ENCODE data around the gene LACRT.

LACRT gene

DNA sequence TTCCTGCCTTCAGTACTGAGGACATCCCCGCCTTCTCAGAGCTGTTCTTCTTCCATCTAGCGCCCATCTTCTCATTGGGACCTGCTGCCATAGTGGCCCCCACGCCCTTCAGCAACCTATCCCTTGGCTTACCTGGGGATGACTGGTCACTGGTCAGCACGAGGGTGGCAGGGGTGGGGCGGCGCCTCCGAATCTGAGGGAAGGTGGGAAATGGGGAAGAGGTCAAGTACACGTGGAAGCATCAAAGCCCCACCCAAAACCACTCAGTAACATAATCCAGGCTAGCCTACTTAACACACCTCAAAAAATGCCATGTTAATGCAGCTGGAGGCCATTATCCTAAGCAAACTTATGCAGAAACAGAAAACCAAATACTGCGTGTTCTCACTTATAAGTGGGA lies 50.6 kb downstream of the LACRT start:
- no peak overlapping the region for H3K27ac Mint-ChIP-seq
- H3K36me3 Mint-ChIP-seq (ENCODE audit: low read depth): no peaks in the 10 kb centered on the region
- no peak overlapping the region for H3K4me3 Mint-ChIP-seq
- peaks cover 9% of the 10 kb centered on the region for H3K4me1 Mint-ChIP-seq (ENCODE audit: low read depth)
- DNase-seq (ENCODE audit: low spot score): no peak
- peaks cover 50% of the 10 kb centered on the region for H3K27me3 Mint-ChIP-seq (ENCODE audit: low read depth)
- no peaks in the 10 kb centered on the region for H3K9me3 Mint-ChIP-seq

DNA sequence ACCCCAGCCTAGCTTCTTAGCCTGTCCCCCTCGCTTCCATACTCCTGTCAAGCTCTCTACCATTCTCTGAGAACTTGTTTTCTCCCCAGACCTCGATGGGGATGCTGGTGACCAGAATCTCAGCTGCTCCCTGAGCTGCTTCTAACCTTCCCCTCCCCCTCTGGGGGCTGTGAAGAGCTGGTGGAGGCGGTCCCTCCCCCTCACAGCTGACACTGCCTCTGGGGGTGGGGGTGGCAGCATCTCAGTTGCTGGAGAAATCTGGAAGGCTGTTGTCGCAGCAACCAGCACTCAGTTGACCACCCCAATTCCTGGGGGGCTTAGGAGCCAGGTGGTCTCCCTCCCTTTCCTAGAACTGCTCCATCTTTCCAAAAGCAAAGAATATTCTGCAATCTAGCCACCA lies 51.0 kb downstream of the LACRT start:
- peaks cover 5% of the 10 kb centered on the region for H3K4me1 Mint-ChIP-seq (ENCODE audit: low read depth)
- H3K9me3 Mint-ChIP-seq: no peaks in the 10 kb centered on the region
- H3K4me3 Mint-ChIP-seq: no peak overlapping the region
- peaks cover 46% of the 10 kb centered on the region for H3K27me3 Mint-ChIP-seq (ENCODE audit: low read depth)
- no peak overlapping the region for H3K27ac Mint-ChIP-seq
- no peak for DNase-seq (ENCODE audit: low spot score)
- no peaks in the 10 kb centered on the region for H3K36me3 Mint-ChIP-seq (ENCODE audit: low read depth)

DNA sequence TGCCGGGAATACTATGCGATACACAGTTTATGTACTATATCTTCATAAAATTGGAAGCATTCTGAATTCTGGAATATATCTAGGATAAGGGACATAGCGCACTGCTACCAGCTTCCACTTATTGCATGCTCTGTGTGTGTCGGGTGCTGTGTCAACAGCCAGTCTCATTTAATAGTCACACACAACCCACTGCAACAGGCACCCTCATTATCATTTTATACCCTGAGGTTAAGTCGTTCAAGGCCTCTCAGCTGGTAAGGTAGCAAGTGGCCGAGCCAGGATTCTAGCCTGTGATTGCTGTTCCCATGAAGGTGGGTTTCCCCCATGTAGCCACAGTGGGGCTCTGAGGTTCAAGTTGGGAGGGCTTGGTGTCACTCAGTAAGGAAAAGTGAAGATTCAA lies 53.3 kb downstream of the LACRT start:
- Mint-ChIP-seq H3K27ac (no peak overlapping the region), H3K4me3 (no peak overlapping the region), H3K27me3 (ENCODE audit: low read depth) (peaks cover 27% of the 10 kb centered on the region), H3K9me3 (no peaks in the 10 kb centered on the region), H3K36me3 (ENCODE audit: low read depth) (no peaks in the 10 kb centered on the region), H3K4me1 (ENCODE audit: low read depth) (peaks cover 5% of the 10 kb centered on the region)
- no peak for DNase-seq (ENCODE audit: low spot score)

All from T-helper 2 cell treated with Interferon-gamma antibody and Interleukin-4, amounts not matched to agents 5 μg/mL and 100 μg/mL, for 36 hours (primary cell).